Muscle layer of colon (tissue), 2 donors: Measurements from ENCODE around the gene RNF212.

Experiments
- H3K27ac ChIP-seq: one replicate; pipeline ENCODE4 v1.7.0; 2013; ENCODE audit warnings: low read depth, mild to moderate bottlenecking, low read length, moderate library complexity
- H3K27me3 ChIP-seq, 2 donors: one replicate each; pipeline ENCODE4 v1.7.0; 2013; ENCODE audit warnings: low read length in 2 of 2, mild to moderate bottlenecking in 2 of 2; ENCODE audit not compliant: insufficient read depth in 2 of 2, control insufficient read depth in 1 of 2
- H3K36me3 ChIP-seq: one replicate; pipeline ENCODE4 v1.7.0; 2013; ENCODE audit warnings: mild to moderate bottlenecking, low read length; ENCODE audit not compliant: insufficient read depth
- H3K4me1 ChIP-seq: one replicate; pipeline ENCODE4 v1.7.0; 2013; ENCODE audit warnings: mild to moderate bottlenecking, low read length; ENCODE audit not compliant: insufficient read depth
- H3K4me3 ChIP-seq, 2 donors: one replicate each; pipeline ENCODE4 v1.7.0; 2013; ENCODE audit warnings: low read length in 2 of 2, low read depth in 1 of 2, mild to moderate bottlenecking in 1 of 2, moderate library complexity in 1 of 2
- H3K9ac ChIP-seq: one replicate; pipeline ENCODE4 v1.7.0; 2013; ENCODE audit warnings: low read length
- H3K9me3 ChIP-seq: one replicate; pipeline ENCODE4 v1.7.0; 2013; ENCODE audit warnings: mild to moderate bottlenecking, low read length
- donor health status: abdominal sarcoma.
- donor health status: Adenocarcinoma of cecum.

Gene RNF212

DNA sequence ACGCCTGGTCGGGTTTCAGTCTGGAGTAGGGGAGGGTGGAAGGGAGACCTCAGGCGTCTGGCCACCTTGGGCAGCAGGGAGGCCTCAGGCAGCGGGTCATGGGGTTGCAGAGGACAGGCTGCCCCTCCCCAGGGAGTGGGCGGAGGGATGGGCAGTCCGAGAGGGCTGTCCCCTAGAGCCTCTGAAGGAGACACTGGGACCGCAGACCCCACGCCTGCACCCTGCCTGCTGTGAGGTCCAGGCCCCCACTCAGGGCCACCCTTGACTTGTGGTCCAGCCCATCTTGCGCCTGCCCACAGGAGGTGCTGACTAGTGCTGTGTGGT, 85.5 kb downstream of the RNF212 start:
- H3K4me1 ChIP-seq: no peaks in the 10 kb centered on the region
- H3K27me3 ChIP-seq: peaks cover 0 to 43% of the 10 kb centered on the region in 2 donors

DNA sequence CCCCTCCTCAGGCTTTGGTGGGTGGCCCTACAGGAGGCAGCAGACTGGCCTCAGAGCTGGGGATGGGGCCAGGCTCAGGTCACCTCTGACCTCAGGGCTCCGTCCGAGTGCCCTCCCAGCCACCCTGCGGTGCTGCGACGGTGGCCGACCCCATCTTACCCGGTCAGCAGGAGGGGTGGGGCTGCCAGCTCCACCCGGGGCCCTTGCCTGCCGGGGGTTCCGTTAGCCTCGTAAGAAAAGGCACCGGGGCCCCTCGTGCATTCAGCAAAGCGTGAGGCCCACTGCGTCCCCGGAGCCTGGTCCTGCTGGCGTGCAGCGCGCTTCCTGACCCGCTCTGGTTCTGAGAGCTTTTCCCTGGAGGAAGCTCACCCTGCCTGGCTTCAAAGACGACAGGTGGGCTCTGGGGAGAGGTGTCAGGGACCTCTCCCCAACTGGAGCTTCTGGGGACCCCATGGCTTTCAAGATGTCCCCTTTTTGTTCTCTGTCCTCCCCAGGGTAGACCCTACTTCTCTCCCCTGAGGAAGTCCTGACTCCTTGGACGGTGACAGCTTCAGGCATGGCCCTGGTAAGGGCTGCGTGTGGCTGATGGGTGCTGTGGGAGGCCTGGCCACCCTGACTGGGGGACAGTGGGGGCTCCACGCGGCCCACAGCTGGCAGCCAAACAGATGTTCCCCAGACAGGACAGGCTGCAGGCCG, 86.0 kb downstream of the RNF212 start:
- Histone ChIP-seq H3K4me1 (no peaks in the 10 kb centered on the region), H3K9ac (no peak overlapping the region), H3K27ac (no peak overlapping the region)

More for the DNA sequence above, 85.5 kb downstream of the RNF212 start:
- H3K9me3 ChIP-seq: no peaks in the 10 kb centered on the region
- no peak overlapping the region for H3K9ac ChIP-seq
- no peaks in the 10 kb centered on the region for H3K36me3 ChIP-seq
- H3K27ac ChIP-seq: no peak overlapping the region
- no peak overlapping the region for H3K4me3 ChIP-seq

DNA sequence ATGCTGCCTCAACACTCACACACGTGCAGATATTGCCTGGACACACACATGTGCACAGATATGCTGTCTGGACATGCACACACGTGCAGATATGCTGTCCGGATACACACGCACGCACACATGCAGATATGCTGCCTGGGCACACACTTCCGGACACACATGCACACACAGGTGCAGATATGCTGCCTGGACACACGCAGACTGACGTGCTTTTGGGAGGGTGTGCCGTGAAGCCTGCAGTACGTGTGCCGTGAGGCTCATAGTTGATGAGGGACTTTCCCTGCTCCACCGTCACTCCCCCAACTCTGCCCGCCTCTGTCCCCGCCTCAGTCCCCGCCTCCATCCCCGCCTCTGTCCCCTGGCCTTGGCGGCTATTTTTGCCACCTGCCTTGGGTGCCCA, 87.2 kb downstream of the RNF212 start:
- Histone ChIP-seq H3K9me3 (no peaks in the 10 kb centered on the region), H3K27me3 (peaks cover 0 to 31% of the 10 kb centered on the region in 2 donors), H3K4me3 (no peak overlapping the region), H3K27ac (no peak overlapping the region), H3K9ac (no peak overlapping the region), H3K4me1 (no peaks in the 10 kb centered on the region), H3K36me3 (no peaks in the 10 kb centered on the region)

More for the DNA sequence above, 86.0 kb downstream of the RNF212 start:
- H3K27me3 ChIP-seq: peaks cover 0 to 38% of the 10 kb centered on the region in 2 donors
- H3K9me3 ChIP-seq: no peaks in the 10 kb centered on the region
- no peaks in the 10 kb centered on the region for H3K36me3 ChIP-seq
- no peak overlapping the region for H3K4me3 ChIP-seq

DNA sequence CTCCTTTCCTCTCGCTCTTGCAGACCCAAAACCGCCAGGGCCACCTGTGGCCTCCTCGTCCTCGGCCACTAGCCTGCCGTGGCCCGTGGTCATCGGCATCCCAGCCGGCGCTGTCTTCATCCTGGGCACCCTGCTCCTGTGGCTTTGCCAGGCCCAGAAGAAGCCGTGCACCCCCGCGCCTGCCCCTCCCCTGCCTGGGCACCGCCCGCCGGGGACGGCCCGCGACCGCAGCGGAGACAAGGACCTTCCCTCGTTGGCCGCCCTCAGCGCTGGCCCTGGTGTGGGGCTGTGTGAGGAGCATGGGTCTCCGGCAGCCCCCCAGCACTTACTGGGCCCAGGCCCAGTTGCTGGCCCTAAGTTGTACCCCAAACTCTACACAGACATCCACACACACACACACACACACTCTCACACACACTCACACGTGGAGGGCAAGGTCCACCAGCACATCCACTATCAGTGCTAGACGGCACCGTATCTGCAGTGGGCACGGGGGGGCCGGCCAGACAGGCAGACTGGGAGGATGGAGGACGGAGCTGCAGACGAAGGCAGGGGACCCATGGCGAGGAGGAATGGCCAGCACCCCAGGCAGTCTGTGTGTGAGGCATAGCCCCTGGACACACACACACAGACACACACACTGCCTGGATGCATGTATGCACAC, 88.3 kb downstream of the RNF212 start:
- Histone ChIP-seq H3K27me3 (peaks cover 0 to 20% of the 10 kb centered on the region in 2 donors), H3K36me3 (no peaks in the 10 kb centered on the region)

DNA sequence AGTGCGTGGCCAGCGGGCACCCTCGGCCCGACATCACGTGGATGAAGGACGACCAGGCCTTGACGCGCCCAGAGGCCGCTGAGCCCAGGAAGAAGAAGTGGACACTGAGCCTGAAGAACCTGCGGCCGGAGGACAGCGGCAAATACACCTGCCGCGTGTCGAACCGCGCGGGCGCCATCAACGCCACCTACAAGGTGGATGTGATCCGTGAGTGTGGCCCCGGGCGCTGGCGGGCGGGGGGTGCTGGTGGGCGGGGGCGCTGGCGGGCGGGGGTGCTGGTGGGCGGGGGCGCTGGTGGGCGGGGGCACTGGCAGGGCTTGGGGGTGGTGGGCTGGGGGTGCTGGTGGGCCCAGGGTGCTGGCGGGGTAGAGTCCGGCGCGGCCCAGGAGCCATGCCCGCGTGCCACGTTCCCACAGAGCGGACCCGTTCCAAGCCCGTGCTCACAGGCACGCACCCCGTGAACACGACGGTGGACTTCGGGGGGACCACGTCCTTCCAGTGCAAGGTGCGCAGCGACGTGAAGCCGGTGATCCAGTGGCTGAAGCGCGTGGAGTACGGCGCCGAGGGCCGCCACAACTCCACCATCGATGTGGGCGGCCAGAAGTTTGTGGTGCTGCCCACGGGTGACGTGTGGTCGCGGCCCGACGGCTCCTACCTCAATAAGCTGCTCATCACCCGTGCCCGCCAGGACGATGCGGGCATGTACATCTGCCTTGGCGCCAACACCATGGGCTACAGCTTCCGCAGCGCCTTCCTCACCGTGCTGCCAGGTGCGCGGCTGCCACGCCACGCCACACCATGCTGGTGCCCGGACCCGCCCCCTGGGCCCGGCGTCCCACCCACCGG, 89.2 kb downstream of the RNF212 start:
- Histone ChIP-seq H3K36me3 (no peaks in the 10 kb centered on the region), H3K27me3 (peaks cover 0 to 12% of the 10 kb centered on the region in 2 donors), H3K9me3 (no peaks in the 10 kb centered on the region), H3K4me3 (no peak overlapping the region), H3K4me1 (no peaks in the 10 kb centered on the region), H3K9ac (no peak overlapping the region), H3K27ac (no peak overlapping the region)

More for the DNA sequence above, 88.3 kb downstream of the RNF212 start:
- no peak overlapping the region for H3K27ac ChIP-seq
- no peak overlapping the region for H3K4me3 ChIP-seq
- H3K9ac ChIP-seq: no peak overlapping the region
- H3K9me3 ChIP-seq: no peaks in the 10 kb centered on the region
- no peaks in the 10 kb centered on the region for H3K4me1 ChIP-seq

DNA sequence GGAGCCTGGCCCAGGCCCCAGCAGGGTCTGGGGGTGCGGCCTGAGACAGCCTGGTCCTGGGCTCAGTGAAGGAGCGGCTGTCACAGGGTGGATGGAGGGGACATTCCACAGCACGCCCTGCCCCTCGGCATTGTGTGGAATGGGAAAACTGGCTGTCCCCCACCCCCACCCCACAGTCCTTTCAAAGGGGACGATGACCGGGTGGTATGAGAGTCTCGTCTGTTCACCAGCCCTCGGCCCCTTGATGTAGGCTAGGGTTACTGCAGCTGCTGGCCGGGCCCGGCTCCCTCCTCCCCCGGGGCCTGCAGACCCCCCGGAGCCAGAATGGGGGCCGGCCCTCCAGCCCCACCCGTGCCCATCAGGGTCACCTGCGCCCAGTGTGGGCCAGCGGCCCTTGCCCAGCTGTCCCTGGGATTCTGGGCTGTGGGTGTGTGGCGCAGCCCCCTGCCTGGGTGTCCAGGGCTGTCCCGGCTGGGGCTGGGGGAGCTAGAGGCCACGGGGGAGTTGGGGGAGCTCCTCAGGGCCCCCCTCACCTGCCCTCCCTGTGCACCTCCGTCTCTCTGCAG, 90.2 kb downstream of the RNF212 start:
- H3K27me3 ChIP-seq: peaks cover 0 to 5% of the 10 kb centered on the region in 2 donors
- no peaks in the 10 kb centered on the region for H3K9me3 ChIP-seq
- H3K36me3 ChIP-seq: no peaks in the 10 kb centered on the region
- H3K4me3 ChIP-seq: no peak overlapping the region
- no peak overlapping the region for H3K27ac ChIP-seq
- no peak overlapping the region for H3K9ac ChIP-seq
- H3K4me1 ChIP-seq: no peaks in the 10 kb centered on the region

DNA sequence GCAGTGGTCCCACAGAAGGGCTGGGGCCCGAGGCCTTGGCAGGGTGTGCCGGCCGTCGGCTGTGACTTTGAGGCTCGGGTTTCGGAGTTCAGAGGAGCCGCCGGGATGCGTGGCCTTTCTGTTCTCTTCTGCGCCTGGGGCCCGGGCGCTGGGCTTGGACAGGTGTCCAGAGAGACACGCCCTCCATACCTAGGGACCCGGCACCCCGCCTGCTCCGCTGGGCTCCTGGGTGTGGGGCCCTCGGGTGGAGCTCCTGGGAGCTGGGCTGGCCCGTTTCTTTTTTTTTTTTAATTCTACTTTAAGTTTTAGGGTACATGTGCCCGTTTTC, 90.7 kb downstream of the RNF212 start:
- no peak overlapping the region for H3K27ac ChIP-seq
- H3K27me3 ChIP-seq: peaks cover 0 to under 1% of the 10 kb centered on the region in 2 donors
- H3K4me3 ChIP-seq: no peak overlapping the region
- no peak overlapping the region for H3K9ac ChIP-seq
- H3K9me3 ChIP-seq: no peaks in the 10 kb centered on the region
- H3K36me3 ChIP-seq: no peaks in the 10 kb centered on the region
- no peaks in the 10 kb centered on the region for H3K4me1 ChIP-seq

DNA sequence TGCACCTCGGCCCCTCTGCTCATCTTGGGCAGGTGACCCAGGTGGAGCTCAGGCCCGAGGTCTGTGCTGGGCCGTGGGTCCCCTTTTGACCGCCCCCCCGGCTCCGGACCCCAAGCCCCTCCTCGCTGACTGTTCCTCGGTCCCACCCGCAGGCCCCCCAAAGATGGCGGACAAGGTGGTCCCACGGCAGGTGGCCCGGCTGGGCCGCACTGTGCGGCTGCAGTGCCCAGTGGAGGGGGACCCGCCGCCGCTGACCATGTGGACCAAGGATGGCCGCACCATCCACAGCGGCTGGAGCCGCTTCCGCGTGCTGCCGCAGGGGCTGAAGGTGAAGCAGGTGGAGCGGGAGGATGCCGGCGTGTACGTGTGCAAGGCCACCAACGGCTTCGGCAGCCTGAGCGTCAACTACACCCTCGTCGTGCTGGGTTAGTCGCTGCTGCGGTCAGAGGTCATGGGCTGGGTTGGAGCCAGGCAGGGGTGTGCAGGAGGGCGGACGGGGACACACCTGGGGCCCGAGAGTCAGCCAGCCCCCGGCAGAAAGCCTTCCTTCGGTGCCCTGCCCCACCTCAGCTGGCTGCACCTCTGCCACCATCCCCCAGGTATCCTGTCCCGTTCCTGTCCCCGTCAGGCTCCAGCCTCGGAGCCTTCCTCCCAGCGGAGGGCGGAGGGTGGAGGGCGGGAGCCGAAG, 91.2 kb downstream of the RNF212 start:
- Histone ChIP-seq H3K4me1 (no peaks in the 10 kb centered on the region), H3K9ac (no peak overlapping the region), H3K36me3 (no peaks in the 10 kb centered on the region), H3K27ac (no peak overlapping the region), H3K4me3 (no peak overlapping the region), H3K9me3 (no peaks in the 10 kb centered on the region), H3K27me3 (no peaks in the 10 kb centered on the region)
